H1 (cell line): ENCODE measurements around the gene LCN15. TPM values are rescaled to one million over a fixed set of nuclear protein-coding genes. Genes with fewer than 3 reads are reported as not detected.

Experiments used
- CHD7 ChIP-seq: fragments of 300-600 bp; sonication (generic); IDR thresholded peaks from 2 replicates; pipeline ENCODE4 v1.7.1; 2012; ENCODE audit warnings: low read length, moderate library complexity, mild to moderate bottlenecking, inconsistent platforms; ENCODE audit not compliant: insufficient replicate concordance
- polyA plus RNA-seq, 7 experiments: library from polyadenylated mRNA; depleted of rRNA in 3 of 7; stranded (reverse) in 5 of 7; unstranded in 2 of 7; fragments of >200 nt in 5 of 7; fragments of 200-250 nt in 2 of 7; gene quantifications; 1 replicate in 5 of 7; 2 replicates in 1 of 7; 4 replicates in 1 of 7; pipeline versions ENCODE4 v1.2.1 to v1.2.3, GENCODE V29; 2011 to 2013; ENCODE audit warnings: missing spikeins in 2 of 7, mixed read lengths in 2 of 7
- total RNA-seq: library from RNA; stranded (reverse); fragmentation: NEBNext Ultra II Directional; extraction: Animal tissue kit (Norgen Biotek cat#: 25700); gene quantifications from 2 replicates; pipeline ENCODE4 v1.2.1, GENCODE V29; 2021

The LCN15 gene
- total and polyA plus RNA-seq, 2 of the 8 experiments (the other 6 are each of a cell fraction or from before 2014, with no cell fraction given), result 0.08 to 0.47 TPM

GRCh38 chr9:136798708-136799078, 34.4 kb upstream of the LCN15 start (continued):
- TF ChIP-seq CHD7, result no peak
